Right lobe of liver (tissue), 6 donors: ENCODE results near the gene XKR3. TPM values are rescaled to one million over a fixed set of nuclear protein-coding genes. Genes with fewer than 3 reads are reported as not detected.

Source experiments
- ATAC-seq, 4 donors: fragments of 200-7000 bp; cut with Tn5 transposase; one replicate each; pipeline ENCODE4 v1.9.1; 2020; ENCODE audit warnings: mild to moderate bottlenecking in 4 of 4, moderate library complexity in 4 of 4
- DNase-seq, 3 donors: peaks; one replicate each; pipeline ENCODE4 v3.0.0-alpha.2; 2020
- H3K27ac ChIP-seq, 3 donors: fragments of 200-600 bp; one replicate each; pipeline ENCODE4 v1.8.0; 2022
- H3K27me3 ChIP-seq, 2 donors: fragments of 200-600 bp; one replicate each; pipeline ENCODE4 v1.8.0; 2022
- H3K36me3 ChIP-seq, 4 donors: fragments of 200-600 bp; sonication (generic) in 1 of 4; one replicate each; pipeline versions ENCODE4 v1.5.1 to v1.8.0; 2017 to 2022; ENCODE audit warnings: control low read depth in 1 of 4
- H3K4me1 ChIP-seq, 4 donors: fragments of 200-600 bp; sonication (generic) in 1 of 4; one replicate each; pipeline versions ENCODE4 v1.5.1 to v1.8.0; 2017 to 2022; ENCODE audit warnings: control low read depth in 1 of 4
- H3K4me3 ChIP-seq, 3 donors: fragments of 200-600 bp; one replicate each; pipeline ENCODE4 v1.8.0; 2022
- H3K9me3 ChIP-seq, 4 donors: fragments of 200-600 bp; sonication (generic) in 1 of 4; one replicate each; pipeline versions ENCODE4 v1.5.1 to v1.8.0; 2017 to 2022; ENCODE audit warnings: control low read depth in 1 of 4
- POLR2A ChIP-seq: fragments of 450-650 bp; IDR thresholded peaks from one replicate; pipeline ENCODE4 v1.6.1; 2017; ENCODE audit warnings: antibody characterized with exemption, mild to moderate bottlenecking
- WGBS: methylation state at CpG from one replicate; pipeline ENCODE4 v1.1.6; 2018; ENCODE audit warnings: low coverage, low lambda C conversion rate; ENCODE audit not compliant: insufficient coverage; ENCODE audit errors: missing lambda C conversion rate; 5-methylcytosine and 5-hydroxymethylcytosine counted together
- intact Hi-C, 2 donors: fragments of 100-400 bp; cut with DNase I; formaldehyde crosslinking; loops; one replicate each; pipeline versions ENCODE4 v1.11.2 to v1.14.1; 2022
- total RNA-seq, 6 experiments: library from RNA; depleted of rRNA in 2 of 6; stranded (reverse); fragments of >200 nt in 2 of 6; fragmentation: NEBNext Ultra II Directional in 3 of 6; extraction: Animal tissue kit (Norgen Biotek cat#: 25700) in 3 of 6; gene quantifications; one replicate each; pipeline versions ENCODE4 v1.1.0 to v1.2.4, GENCODE V29; 2016 to 2023
- TF ChIP-seq, protein P1 (sequence below), 4 donors: fragments of 200-600 bp in 3 of 4; fragments of 450-650 bp in 1 of 4; IDR thresholded peaks; one replicate each; pipeline versions ENCODE4 v1.5.1 to v1.8.0; 2016 to 2022; ENCODE audit warnings: antibody characterized with exemption in 4 of 4, mild to moderate bottlenecking in 2 of 4
- donor health status: DM: no; HTN: yes; CAD: no.
- donor health status: DM: no; HTN: no; CAD: no.
- donor health status: DM: no; HTN: no; CAD: no.
- donor health status: DM: no; HTN: yes; CAD: no.
- donor health status: DM: no; HTN: yes; CAD: no.

XKR3 gene
- total RNA-seq, 6 experiments from 2014 or later, result not detected

DNA sequence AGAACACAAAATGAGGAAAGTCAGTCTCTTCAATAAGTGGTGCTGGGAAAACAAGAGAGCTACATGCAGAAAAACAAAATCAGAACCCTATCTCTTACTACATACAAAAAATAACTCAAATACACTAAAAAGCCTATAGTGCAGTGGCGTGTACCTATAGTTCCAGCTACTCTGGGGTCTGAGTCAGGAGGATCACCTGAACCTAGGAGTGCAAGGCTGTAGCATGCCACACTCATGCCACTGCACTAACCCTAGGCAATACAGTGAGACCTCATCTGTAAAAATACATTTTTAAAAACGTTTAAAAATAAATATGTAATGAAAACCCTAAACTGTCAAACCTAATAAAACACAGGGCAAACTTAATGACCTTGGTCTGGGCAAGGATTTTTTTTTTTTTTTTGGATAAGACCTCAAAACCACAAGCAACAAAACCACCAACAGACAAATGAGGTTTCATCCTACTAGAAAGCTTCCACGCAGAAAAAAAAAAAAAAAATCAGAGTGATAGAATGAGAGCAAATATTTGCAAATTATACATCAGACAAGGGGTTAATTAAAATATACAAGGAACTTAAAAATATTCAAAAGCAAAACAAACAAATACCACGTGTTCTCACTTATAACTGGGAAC is 35.2 kb downstream of the XKR3 start:
- DNase-seq (no peak), ATAC-seq (no peak)
- TF ChIP-seq POLR2A, result no peak
- TF ChIP-seq, protein P1, sequence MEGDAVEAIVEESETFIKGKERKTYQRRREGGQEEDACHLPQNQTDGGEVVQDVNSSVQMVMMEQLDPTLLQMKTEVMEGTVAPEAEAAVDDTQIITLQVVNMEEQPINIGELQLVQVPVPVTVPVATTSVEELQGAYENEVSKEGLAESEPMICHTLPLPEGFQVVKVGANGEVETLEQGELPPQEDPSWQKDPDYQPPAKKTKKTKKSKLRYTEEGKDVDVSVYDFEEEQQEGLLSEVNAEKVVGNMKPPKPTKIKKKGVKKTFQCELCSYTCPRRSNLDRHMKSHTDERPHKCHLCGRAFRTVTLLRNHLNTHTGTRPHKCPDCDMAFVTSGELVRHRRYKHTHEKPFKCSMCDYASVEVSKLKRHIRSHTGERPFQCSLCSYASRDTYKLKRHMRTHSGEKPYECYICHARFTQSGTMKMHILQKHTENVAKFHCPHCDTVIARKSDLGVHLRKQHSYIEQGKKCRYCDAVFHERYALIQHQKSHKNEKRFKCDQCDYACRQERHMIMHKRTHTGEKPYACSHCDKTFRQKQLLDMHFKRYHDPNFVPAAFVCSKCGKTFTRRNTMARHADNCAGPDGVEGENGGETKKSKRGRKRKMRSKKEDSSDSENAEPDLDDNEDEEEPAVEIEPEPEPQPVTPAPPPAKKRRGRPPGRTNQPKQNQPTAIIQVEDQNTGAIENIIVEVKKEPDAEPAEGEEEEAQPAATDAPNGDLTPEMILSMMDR (IDR thresholded peaks at IDR 0.05), result no peak
- WGBS, result 25% methylated on average over 4 of the region's 4 CpGs
- no peak overlapping the region for H3K4me3 ChIP-seq
- H3K36me3 ChIP-seq, result no peaks in the 10 kb centered on the region
- H3K4me1 ChIP-seq, result no peaks in the 10 kb centered on the region
- no peak overlapping the region for H3K27ac ChIP-seq
- H3K27me3 ChIP-seq, result no peaks in the 10 kb centered on the region
- no peaks in the 10 kb centered on the region for H3K9me3 ChIP-seq
- intact Hi-C loops, result no loop called here

DNA sequence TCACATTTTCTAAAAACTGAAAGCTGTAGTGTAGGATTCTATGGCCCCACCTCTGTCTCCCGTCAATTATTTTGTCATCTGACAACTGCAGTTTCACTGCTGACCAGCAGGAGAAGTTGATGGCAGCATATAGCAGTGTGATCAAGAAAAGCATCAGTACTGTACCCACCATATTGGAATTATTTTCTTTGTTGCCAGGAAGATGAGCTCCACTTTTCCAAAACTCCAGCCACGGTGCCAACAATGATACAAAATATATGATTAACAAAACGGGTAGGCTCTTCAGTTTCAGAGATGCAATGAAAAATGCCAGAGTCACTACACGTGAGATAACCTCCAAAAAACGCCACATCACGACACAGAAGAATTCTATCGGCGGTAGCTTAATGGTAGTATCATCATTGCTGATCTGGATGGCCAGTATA is 41.3 kb downstream of the XKR3 start:
- intact Hi-C loops, result no loop called here
- WGBS, result 66% methylated on average over 8 of the region's 8 CpGs
- H3K9me3 ChIP-seq, result no peaks in the 10 kb centered on the region
- TF ChIP-seq, protein P1 (IDR thresholded peaks at IDR 0.05), result peak in 3 of 4 donors; percentile 23 to 27 (median 24)
- TF ChIP-seq POLR2A, result no peak
- no peak overlapping the region for H3K4me3 ChIP-seq
- H3K4me1 ChIP-seq, result no peaks in the 10 kb centered on the region
- H3K27ac ChIP-seq, result no peak overlapping the region
- ATAC-seq, result peak in 1 of 4 donors; percentile 18
- DNase-seq, result no peak
- H3K36me3 ChIP-seq, result no peaks in the 10 kb centered on the region
- no peaks in the 10 kb centered on the region for H3K27me3 ChIP-seq

DNA sequence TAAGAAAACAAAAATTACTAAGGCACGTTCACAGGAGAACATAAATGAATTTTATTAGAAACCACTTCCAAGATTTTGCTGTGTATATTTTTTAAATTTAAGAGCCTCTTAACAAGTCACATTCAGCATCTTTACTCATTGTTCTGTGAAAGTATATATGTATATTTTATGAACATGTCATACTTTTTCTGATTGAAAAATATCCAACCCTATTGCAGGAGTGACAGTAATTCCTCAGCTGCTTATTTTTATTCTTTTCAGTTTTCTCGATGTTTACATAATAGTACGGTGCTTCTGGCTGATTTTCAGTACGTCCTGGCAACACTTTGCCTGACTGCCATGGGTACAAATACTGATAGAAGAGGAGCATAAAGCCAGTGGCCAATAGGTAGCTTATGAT is 41.8 kb downstream of the XKR3 start:
- H3K9me3 ChIP-seq, result no peaks in the 10 kb centered on the region

DNA sequence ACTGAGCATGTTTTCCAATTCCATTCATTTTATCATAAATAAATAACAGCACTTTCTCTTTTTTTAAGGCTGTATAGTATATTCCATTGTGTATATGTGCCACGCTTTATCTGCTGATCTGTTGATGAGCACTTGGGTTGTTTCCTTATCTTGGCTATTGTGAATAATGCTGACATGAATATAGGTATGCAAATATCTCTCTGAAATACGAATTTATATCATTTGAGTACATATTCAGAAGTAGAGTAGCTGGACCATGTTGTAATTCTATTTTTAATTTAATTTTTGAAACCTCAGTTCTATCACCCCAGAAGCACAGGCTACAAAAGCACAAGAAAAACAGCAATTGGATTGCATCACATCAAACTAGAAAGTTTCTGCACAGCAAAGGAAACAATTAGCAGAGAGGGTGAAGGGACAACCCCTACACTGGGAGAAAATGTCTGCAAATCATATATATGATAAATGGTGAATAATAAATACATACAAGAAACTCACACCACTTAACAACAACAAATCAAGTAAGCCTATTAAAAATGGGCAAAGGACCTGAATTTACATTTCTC is 43.4 kb downstream of the XKR3 start:
- no peak for TF ChIP-seq POLR2A
- TF ChIP-seq, protein P1 (IDR thresholded peaks at IDR 0.05), result no peak
- 50% methylated on average over 2 of the region's 2 CpGs for WGBS
- intact Hi-C loops, result no loop called here

More for the DNA sequence above, 41.8 kb downstream of the XKR3 start:
- no peak overlapping the region for H3K27ac ChIP-seq
- no peaks in the 10 kb centered on the region for H3K4me1 ChIP-seq
- no peaks in the 10 kb centered on the region for H3K36me3 ChIP-seq
- WGBS, result 47% methylated on average over 4 of the region's 4 CpGs
- ATAC-seq (no peak), DNase-seq (no peak)
- intact Hi-C loops, result no loop called here
- TF ChIP-seq, protein P1 (IDR thresholded peaks at IDR 0.05), result no peak
- no peak for TF ChIP-seq POLR2A
- no peak overlapping the region for H3K4me3 ChIP-seq
- no peaks in the 10 kb centered on the region for H3K27me3 ChIP-seq

More for the DNA sequence above, 43.4 kb downstream of the XKR3 start:
- Histone ChIP-seq H3K4me3 (no peak overlapping the region), H3K4me1 (no peaks in the 10 kb centered on the region), H3K27me3 (no peaks in the 10 kb centered on the region), H3K36me3 (no peaks in the 10 kb centered on the region), H3K27ac (no peak overlapping the region), H3K9me3 (no peaks in the 10 kb centered on the region)
- no peak for ATAC-seq
- DNase-seq, result no peak
